GM23338 (cell line): ENCODE data around the gene MLST8. TPM values are rescaled to one million over a fixed set of nuclear protein-coding genes. Genes with fewer than 3 reads are reported as not detected.

ENCODE experiments used
- ATAC-seq: fragments of 200-7000 bp; cut with Tn5 transposase; 3 replicates; pipeline ENCODE4 v1.9.1; 2020
- DNase-seq: peaks from one replicate; pipeline ENCODE4 v3.0.0-alpha.2; 2015; ENCODE audit warnings: low spot score
- H2AFZ ChIP-seq: fragments of 200-600 bp; sonication (generic); 2 replicates; pipeline ENCODE4 v1.8.0; 2016; ENCODE audit warnings: antibody characterized with exemption, mild to moderate bottlenecking, moderate library complexity
- H3F3A ChIP-seq: fragments of 200-600 bp; sonication (generic); replicated peaks from 2 replicates; pipeline ENCODE4 v1.8.0; 2017; ENCODE audit warnings: antibody characterized with exemption, mixed run types, low read depth
- H3K27ac ChIP-seq: fragments of 200-600 bp; sonication (generic); 2 replicates; pipeline ENCODE4 v1.6.1; 2016; ENCODE audit warnings: low read depth
- H3K27me3 ChIP-seq: fragments of 200-600 bp; sonication (generic); 2 replicates; pipeline ENCODE4 v1.8.0; 2016; ENCODE audit warnings: mild to moderate bottlenecking, mixed run types, moderate library complexity; ENCODE audit not compliant: insufficient read depth
- H3K36me3 ChIP-seq: fragments of 200-600 bp; sonication (generic); 2 replicates; pipeline ENCODE4 v1.8.0; 2016; ENCODE audit warnings: mild to moderate bottlenecking; ENCODE audit not compliant: insufficient read depth
- H3K4me1 ChIP-seq: fragments of 200-600 bp; sonication (generic); 2 replicates; pipeline ENCODE4 v1.8.0; 2016; ENCODE audit warnings: mild to moderate bottlenecking, moderate library complexity; ENCODE audit not compliant: insufficient read depth
- H3K4me2 ChIP-seq: fragments of 200-600 bp; sonication (generic); 2 replicates; pipeline ENCODE4 v1.7.1; 2017; ENCODE audit warnings: mixed run types
- H3K4me3 ChIP-seq: fragments of 200-600 bp; sonication (generic); 2 replicates; pipeline ENCODE4 v1.6.1; 2016; ENCODE audit warnings: mixed run types
- H3K79me2 ChIP-seq: fragments of 200-600 bp; sonication (generic); replicated peaks from 2 replicates; pipeline ENCODE4 v1.8.0; 2017; ENCODE audit warnings: mild to moderate bottlenecking; ENCODE audit not compliant: insufficient read depth
- H3K9me2 ChIP-seq: fragments of 200-600 bp; sonication (generic); 2 replicates; pipeline ENCODE4 v1.8.0; 2017; ENCODE audit not compliant: insufficient read depth
- H4K20me1 ChIP-seq: fragments of 200-600 bp; sonication (generic); replicated peaks from 2 replicates; pipeline ENCODE4 v1.8.0; 2017; ENCODE audit warnings: mild to moderate bottlenecking; ENCODE audit not compliant: insufficient read depth
- H3K27ac Mint-ChIP-seq: 2 replicates; pipeline ENCODE4 v1.8.0; 2020; ENCODE audit warnings: inconsistent platforms, mild to moderate bottlenecking, moderate library complexity, mixed read lengths
- H3K27me3 Mint-ChIP-seq: 3 replicates; pipeline ENCODE4 v1.8.0; 2022; ENCODE audit warnings: low read depth, mild to moderate bottlenecking, moderate library complexity, mixed read lengths, inconsistent platforms; ENCODE audit not compliant: insufficient read depth, poor library complexity
- H3K36me3 Mint-ChIP-seq: 3 replicates; pipeline ENCODE4 v1.8.0; 2021; ENCODE audit warnings: low read depth, mild to moderate bottlenecking, inconsistent platforms, moderate library complexity, mixed read lengths
- H3K4me1 Mint-ChIP-seq: 3 replicates; pipeline ENCODE4 v1.8.0; 2020; ENCODE audit warnings: mild to moderate bottlenecking, inconsistent platforms, mixed read lengths
- H3K4me3 Mint-ChIP-seq: 3 replicates; pipeline ENCODE4 v1.8.0; 2021; ENCODE audit warnings: moderate library complexity, mild to moderate bottlenecking, inconsistent platforms, mixed read lengths
- H3K9me3 Mint-ChIP-seq: 3 replicates; pipeline ENCODE4 v1.8.0; 2020; ENCODE audit warnings: moderate library complexity, mild to moderate bottlenecking, inconsistent platforms, mixed read lengths
- CREB1 ChIP-seq: fragments of 250-450 bp; sonication (Bioruptor Pico); IDR thresholded peaks from 2 replicates; pipeline ENCODE4 v1.5.0; 2020; ENCODE audit warnings: low read depth, mild to moderate bottlenecking, moderate library complexity
- ETS1 ChIP-seq: IDR thresholded peaks from 2 replicates; pipeline ENCODE4 v1.6.1; 2016; ENCODE audit warnings: antibody characterized with exemption
- EZH2phosphoT487 ChIP-seq: fragments of 200-600 bp; sonication (generic); IDR thresholded peaks from one replicate; pipeline ENCODE4 v1.8.1; 2018; ENCODE audit warnings: antibody characterized with exemption; ENCODE audit not compliant: unreplicated experiment
- JUNB ChIP-seq: IDR thresholded peaks from one replicate; pipeline ENCODE4 v1.6.1; 2016; ENCODE audit warnings: antibody characterized with exemption; ENCODE audit not compliant: unreplicated experiment
- NANOG ChIP-seq: IDR thresholded peaks from 2 replicates; pipeline ENCODE4 v1.6.1; 2016; ENCODE audit warnings: antibody characterized with exemption, borderline replicate concordance
- POLR2AphosphoS5 ChIP-seq: IDR thresholded peaks from 2 replicates; pipeline ENCODE4 v1.6.1; 2016; ENCODE audit warnings: antibody characterized with exemption, low read depth
- REST ChIP-seq: IDR thresholded peaks from one replicate; pipeline ENCODE4 v1.6.1; 2018; ENCODE audit warnings: antibody characterized with exemption; ENCODE audit not compliant: unreplicated experiment
- STAT1 ChIP-seq: IDR thresholded peaks from one replicate; pipeline ENCODE4 v1.6.1; 2016; ENCODE audit warnings: antibody characterized with exemption; ENCODE audit not compliant: unreplicated experiment
- ZNF114 ChIP-seq: fragments of 250-450 bp; sonication (Bioruptor Pico); IDR thresholded peaks from 2 replicates; pipeline ENCODE4 v1.5.0; 2020; ENCODE audit warnings: mild to moderate bottlenecking, moderate library complexity
- ZNF331 ChIP-seq: fragments of 250-450 bp; sonication (Bioruptor Pico); IDR thresholded peaks from 2 replicates; pipeline ENCODE4 v1.5.0; 2020; ENCODE audit warnings: low read depth, mild to moderate bottlenecking, moderate library complexity
- ZNF462 ChIP-seq: fragments of 250-450 bp; sonication (Bioruptor Pico); IDR thresholded peaks from 2 replicates; pipeline ENCODE4 v1.5.0; 2020; ENCODE audit warnings: mild to moderate bottlenecking, moderate library complexity
- polyA plus RNA-seq: library from polyadenylated mRNA; unstranded; fragments of >200 nt; fragmentation: Nextera tagmentation; extraction: Ambion mirVana; gene quantifications from 2 replicates; pipeline ENCODE4 v1.2.1, GENCODE V29; 2016
- total RNA-seq: library from RNA; depleted of rRNA; stranded (reverse); fragments of >200 nt; shearing (Covaris generic); gene quantifications from 2 replicates; pipeline ENCODE4 v1.2.3, GENCODE V29; 2014

Gene MLST8
- total and polyA plus RNA-seq, 2 experiments from 2014 or later = 58.8 to 138 TPM

GRCh38 chr16:2223221-2223941 is 18.1 kb downstream of the MLST8 start, which contains the start of gene E4F1:
Gene E4F1 (plus strand): TSS chr16:2223591. CDS start chr16:2223614, 23 bp downstream.
- peak within 1 kb of the TSS; percentile 94 for H3K4me2 ChIP-seq
- H3K4me3 ChIP-seq = peak within 1 kb of the TSS; percentile 98
- Mint-ChIP-seq H3K4me3 (peak within 1 kb of the TSS; percentile 78), H3K9me3 (no peaks in the 10 kb centered on the region), H3K27ac (peak within 1 kb of the TSS; percentile 18; the same call in 1 of the 2 replicates), H3K4me1 (no peaks in the 10 kb centered on the region; the same call in 2 of the 3 replicates), H3K36me3 (no peaks in the 10 kb centered on the region), H3K27me3 (peaks cover 13% of the 10 kb centered on the region)
- no peak for TF ChIP-seq REST
- TF ChIP-seq STAT1 = no peak
- no peak for TF ChIP-seq EZH2phosphoT487
- no peak for TF ChIP-seq ZNF462 (CRISPR knock-in tag)
- TF ChIP-seq JUNB = no peak
- peak; percentile 72; the same call in 1 of the 2 replicates for TF ChIP-seq ETS1
- no peak for TF ChIP-seq ZNF114 (CRISPR knock-in tag)
- no peak for TF ChIP-seq ZNF331 (CRISPR knock-in tag)
- TF ChIP-seq CREB1 = peak; percentile 93
- TF ChIP-seq POLR2AphosphoS5 = peak; percentile 96
- TF ChIP-seq NANOG = no peak
- peaks cover 44% of the 10 kb centered on the region for H3K79me2 ChIP-seq
- peaks cover 5% of the 10 kb centered on the region for H4K20me1 ChIP-seq
- H2AFZ ChIP-seq = peak within 1 kb of the TSS; percentile 85
- H3F3A ChIP-seq = peaks cover 5% of the 10 kb centered on the region; the same call in 1 of the 2 replicates
- no peaks in the 10 kb centered on the region; the same call in 1 of the 2 replicates for H3K4me1 ChIP-seq
- DNase-seq (peak; percentile 100), ATAC-seq (peak; percentile 89)
- H3K27ac ChIP-seq = peak within 1 kb of the TSS; percentile 81; the same call in 1 of the 2 replicates
- H3K27me3 ChIP-seq = no peaks in the 10 kb centered on the region
- H3K9me2 ChIP-seq = no peaks in the 10 kb centered on the region
- H3K36me3 ChIP-seq = no peaks in the 10 kb centered on the region
